HG03565 (cell line): ENCODE measurements around the gene OPTC.
"Not testable (repeated sequence)": the region's sequence is repeated elsewhere in the genome, so short reads cannot be mapped to it uniquely, and the experiment has no call there.

Experiments used
- ATAC-seq: cut with Tn5 transposase; IDR thresholded peaks from one replicate; pipeline ENCODE4 v1.9.1; 2021; ENCODE audit warnings: mild to moderate bottlenecking, moderate library complexity; ENCODE audit not compliant: unreplicated experiment

OPTC gene

GRCh38 chr1:203493901-203494300 is at the start of gene OPTC:
Gene OPTC, plus strand, starts transcription at chr1:203494153. Its CDS starts 1,853 bp downstream, at chr1:203496006.
- ATAC-seq: no peak

- ATAC-seq: no peak
These were observed 49.8 kb upstream of the OPTC start for GRCh38 chr1:203444171-203444576.

DNA sequence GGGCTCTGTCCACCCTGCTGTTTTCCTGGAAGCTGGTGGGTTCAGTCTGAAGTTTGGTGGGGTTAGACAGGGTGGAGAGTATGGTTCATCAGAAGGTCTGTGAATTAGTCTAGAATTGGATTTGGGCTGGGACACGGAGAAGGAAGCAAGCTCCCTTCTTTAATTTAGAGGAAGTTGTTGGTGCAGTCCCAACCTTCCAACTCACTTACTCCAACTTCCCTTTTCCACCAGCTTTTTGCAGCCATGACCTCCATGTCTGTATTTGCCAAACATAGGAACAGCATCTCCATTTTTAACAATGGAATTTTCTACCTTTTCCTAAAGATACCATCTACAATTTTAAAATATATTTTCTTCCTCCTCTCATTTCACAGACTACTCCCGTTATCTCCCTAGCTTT is 46.8 kb upstream of the OPTC start:
- no peak for ATAC-seq

DNA sequence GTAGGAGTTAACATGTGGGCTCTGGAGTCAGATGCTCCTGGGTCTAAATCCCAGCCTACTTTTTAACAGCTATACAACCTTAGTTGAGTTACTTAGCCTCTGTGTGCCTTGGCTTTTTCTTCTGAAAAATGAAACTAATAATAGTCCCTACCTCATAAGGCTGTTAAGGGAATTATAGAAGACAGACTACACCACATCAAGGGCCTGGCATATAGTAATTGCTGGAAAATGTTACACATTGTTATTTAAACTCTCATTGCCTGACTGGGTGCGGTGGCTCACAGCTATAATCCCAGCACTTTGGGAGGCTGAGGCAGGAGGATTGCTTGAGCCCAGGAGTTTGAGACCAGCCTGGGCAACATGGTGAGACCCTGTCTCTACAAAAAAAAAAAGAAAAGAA is 46.4 kb upstream of the OPTC start:
- not testable (repeated sequence) for ATAC-seq

DNA sequence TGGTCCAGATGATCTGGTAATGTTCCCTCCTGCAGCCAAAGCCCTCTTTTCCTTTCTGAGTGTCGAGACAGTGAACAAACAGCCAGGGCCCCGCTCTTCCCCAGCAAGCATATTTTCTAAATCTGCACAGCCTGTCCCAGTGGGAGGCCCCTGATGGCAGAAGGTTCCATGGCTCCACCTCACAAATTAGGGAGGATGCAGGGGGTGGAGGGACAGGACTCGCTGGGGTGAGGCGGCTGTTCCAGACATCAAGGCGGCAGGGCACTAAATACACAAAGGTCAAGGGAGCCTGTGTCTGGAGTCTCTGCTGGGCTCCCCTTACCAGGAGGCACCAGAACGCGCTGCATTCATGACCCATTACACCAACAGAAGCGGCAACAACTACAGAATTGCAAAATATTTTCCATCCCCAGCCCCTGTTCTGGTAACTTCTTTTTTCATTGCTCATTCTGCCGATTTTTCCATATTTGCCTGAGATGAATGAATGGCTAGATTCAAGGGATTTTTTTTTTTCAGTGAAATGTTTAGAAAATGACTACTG is 45.4 kb upstream of the OPTC start:
- no peak for ATAC-seq

DNA sequence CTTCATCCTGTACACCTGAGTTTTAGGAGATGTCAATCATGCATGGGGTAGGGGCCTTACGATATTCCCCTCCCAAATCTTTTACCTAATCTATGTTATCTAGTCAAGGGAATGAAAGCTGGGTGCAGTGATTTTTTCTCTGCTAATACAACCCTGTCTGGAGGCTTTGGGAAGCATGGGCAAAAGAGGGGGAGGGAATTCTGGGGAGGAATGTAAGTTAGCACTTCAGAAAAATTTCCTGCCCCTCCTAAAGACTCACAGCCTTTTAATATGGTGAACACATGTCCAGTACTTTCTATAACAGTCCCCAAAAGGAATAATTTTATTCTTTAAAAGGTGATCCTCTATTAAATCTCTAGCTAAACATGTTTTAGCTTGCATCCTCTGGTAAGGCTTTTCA is 44.0 kb upstream of the OPTC start:
- no peak for ATAC-seq

- no peak for ATAC-seq
These were observed 43.3 kb upstream of the OPTC start for GRCh38 chr1:203450479-203451149.

GRCh38 chr1:203451836-203452784 is 41.8 kb upstream of the OPTC start:
- no peak for ATAC-seq

- no peak for ATAC-seq
These were observed 40.9 kb upstream of the OPTC start for GRCh38 chr1:203453016-203453415.

DNA sequence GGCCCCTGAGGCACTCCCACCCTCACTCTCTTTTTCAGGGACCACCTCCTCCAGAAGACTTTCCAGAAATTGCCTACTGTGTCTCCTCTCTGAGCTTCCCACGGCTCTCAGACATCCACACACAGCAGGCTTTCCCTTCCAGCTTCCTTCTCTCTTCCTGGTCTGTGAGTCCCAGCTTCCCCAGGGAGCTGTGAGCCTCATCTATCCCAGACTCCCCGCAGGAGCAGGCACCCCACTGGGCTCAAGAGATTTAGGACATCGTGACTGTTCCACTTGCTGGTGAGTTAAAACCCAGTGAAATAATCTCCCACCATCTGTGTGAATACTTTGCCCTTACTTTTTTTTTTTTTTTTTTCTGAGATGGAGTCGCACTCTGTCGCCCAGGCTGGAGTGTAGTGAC is 40.3 kb upstream of the OPTC start:
- no peak for ATAC-seq

DNA sequence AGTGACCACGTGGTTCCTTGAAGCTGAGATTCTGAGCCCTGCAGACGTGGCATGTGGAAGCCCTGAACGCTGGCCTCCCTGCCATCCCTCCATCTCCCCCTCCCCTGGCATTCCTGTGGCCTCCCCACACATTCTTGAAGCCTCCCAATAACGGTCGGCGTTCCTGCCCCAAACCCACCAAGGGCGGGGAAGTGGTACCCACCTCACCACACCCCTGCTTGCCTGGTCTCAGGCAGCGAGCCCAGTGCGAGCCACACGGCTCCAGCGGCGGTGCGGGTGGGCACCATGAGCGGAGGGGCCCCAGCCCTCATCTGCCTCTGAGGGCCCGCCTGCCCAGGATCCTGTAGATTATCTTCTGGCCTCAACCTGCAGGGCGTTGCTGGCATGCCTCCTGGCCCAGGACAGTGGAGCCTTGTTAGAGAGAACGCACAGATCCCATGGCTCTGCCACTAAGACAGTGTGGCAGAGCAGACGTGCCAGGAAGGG is 38.9 kb upstream of the OPTC start:
- ATAC-seq: no peak

DNA sequence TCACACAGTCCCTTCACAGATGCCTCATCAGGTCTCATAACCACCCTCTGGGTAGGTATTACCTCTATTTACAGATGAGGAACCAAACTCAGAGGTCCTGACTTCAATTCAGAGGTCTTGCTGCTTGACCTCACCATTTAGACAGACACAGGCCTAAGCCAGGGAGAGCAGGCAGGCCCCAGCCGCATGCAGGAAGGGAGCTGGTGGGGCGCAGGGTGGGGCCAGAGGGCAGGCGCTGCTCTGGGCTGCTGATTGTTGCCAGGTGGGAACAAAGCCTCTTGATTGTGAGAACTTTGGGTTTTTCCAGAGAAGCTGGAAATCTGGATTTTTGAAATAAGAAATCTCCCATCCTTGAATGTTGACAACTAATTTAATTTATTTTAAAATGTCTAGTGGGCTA is 38.2 kb upstream of the OPTC start:
- no peak for ATAC-seq

- no peak for ATAC-seq
These were observed 37.4 kb upstream of the OPTC start for GRCh38 chr1:203456577-203456976.

DNA sequence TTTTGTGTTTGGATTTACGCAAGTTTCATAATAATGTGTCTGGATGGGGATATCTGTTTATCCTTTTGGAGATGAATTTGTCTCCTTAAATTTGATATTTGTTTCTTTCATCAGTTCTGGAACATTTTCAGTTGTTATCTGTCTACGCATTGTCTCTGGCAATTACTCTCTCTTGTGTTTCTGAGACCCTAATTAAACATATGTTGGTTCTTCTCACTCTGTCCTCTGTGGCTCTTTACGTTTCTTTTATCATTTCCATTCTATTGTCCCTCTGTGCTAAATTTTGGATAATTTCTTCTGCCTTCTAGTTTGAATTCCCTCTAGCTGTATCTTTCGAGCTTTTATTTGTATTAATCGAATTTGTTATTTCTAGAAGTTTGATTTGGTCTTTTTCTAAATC is 35.9 kb upstream of the OPTC start:
- no peak for ATAC-seq

GRCh38 chr1:203459671-203460201 is 34.2 kb upstream of the OPTC start:
- ATAC-seq: no peak

DNA sequence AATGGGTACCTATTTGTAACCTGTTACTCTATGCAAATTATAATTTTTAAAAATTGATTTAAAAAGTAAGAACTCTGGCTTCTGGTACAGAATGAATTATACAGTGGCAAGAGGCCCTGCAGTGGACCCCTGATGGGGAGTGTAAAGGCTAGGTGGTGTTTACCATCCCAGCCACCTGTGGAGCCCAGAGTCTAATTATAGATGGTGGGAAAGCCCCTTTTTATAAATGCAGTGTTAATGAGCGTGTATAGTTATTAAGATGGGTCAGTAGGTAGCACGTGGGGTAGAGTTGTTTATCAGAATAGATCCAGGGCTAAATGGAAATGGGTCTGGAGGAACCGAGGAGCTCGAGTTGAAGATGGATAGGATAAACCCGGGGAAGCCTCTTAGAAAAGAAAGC is 32.2 kb upstream of the OPTC start:
- no peak for ATAC-seq

DNA sequence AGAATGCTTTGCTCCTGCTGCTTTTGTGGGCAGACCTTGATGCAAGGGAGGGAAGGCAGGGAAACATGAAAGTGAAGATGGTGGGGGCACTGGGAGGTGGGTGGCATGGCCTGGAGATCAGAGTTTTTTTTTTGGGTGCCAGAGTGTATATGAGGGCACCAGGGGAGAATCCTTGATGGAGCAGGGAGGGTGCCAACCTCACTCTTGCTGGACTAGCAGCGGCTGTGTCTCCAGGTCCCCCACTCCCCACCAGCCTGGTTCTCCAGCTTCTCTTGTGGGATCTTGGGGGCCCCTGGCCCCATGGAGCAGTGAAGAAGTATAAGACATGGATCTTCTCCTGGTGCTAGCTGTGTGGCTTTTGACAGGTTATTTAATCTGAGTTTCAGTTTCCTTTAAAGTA is 31.8 kb upstream of the OPTC start:
- ATAC-seq: no peak

DNA sequence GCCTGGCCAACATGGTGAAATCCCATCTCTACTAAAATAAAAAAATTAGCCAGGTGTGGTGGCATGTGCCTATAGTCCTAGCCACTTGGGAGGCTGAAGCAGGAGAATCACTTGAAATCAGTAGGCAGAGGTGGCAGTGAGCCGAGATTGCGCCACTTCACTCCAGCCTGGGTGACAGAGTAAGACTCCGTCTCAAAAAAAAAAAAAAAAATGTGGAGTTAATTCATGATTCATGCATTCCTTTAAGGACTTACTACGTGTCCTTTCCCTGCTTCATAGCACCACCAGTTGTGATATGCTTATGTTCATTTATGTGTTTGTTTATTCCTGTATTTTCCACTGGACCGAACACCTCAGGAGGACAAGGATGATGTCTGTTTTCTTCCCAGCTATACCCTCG is 31.1 kb upstream of the OPTC start:
- ATAC-seq: no peak

- no peak for ATAC-seq
These were observed 30.4 kb upstream of the OPTC start for GRCh38 chr1:203463469-203464062.

- no peak for ATAC-seq
These were observed 29.7 kb upstream of the OPTC start for GRCh38 chr1:203464226-203464625.

DNA sequence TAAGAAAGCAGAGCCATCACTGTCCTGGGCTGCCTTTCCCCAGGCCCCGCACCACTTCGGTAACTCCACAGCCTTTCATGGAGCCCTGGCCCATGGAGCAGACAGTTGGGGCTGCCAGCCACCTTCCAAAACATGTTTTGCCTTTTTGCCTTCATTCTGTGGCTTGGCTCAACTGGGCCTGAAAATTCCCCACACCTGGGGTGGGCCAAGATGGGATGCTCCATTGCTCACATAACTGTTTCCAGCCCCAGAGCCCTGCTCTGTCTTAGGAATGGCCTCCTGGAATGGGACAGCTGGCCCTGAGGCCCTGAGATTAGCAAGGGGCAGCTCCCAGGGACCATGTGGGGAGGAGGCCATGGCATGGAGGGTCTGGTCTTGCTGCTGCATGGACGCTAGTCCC is 29.2 kb upstream of the OPTC start:
- no peak for ATAC-seq
